Measurements from ENCODE around the gene SORCS2. TPM values are rescaled to one million over a fixed set of nuclear protein-coding genes. Genes with fewer than 3 reads are reported as not detected.

SORCS2 gene
- polyA plus RNA-seq, 1 donor (not counting 4 experiments of a cell fraction or from before 2014, with no cell fraction given), result 0.09 TPM

DNA sequence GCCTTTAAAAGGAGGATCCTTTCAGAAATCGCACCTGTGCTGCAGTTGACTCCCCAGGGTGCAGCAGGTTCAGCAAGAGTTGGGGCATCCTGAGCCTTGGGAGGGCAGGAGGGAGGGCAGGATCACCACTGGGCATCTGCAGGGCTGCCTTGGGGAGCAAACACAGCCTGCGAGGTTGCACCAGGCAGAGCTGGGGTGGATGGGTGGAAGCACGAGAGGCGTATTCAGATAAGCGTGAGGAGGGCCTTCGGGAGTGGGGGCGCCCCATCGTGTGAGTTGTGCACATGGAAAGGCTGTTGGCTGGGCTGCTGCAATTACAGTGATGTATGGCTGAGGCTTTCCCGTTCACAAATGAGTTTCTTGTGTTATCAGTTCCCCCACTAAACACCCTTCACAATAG is 186.8 kb downstream of the SORCS2 start:
- DNase-seq (ENCODE audit: low read depth, low spot score) (no peak), FAIRE-seq (no peak)
- Histone ChIP-seq H3K4me2 (ENCODE audit: control insufficient read depth, extremely low read depth, insufficient read depth, low read depth, low read length) (no peak overlapping the region), H3K79me2 (ENCODE audit: control insufficient read depth, insufficient read depth, low read length) (no peaks in the 10 kb centered on the region), H3K27ac (ENCODE audit: control insufficient read depth, insufficient read depth, low read length) (no peak overlapping the region), H4K20me1 (ENCODE audit: control insufficient read depth, extremely low read depth, insufficient read depth, low read length) (no peaks in the 10 kb centered on the region), H3K4me3 (ENCODE audit: control insufficient read depth in 2 of 3, extremely low read depth in 1 of 3, insufficient read depth in 2 of 3, low read depth in 1 of 3, low read length in 3 of 3) (no peak overlapping the region), H3K9ac (ENCODE audit: control insufficient read depth, extremely low read depth, insufficient read depth, low read length) (no peak overlapping the region), H3K9me1 (ENCODE audit: control insufficient read depth, extremely low read depth, insufficient read depth, low read length) (no peaks in the 10 kb centered on the region), H3K4me1 (ENCODE audit: control insufficient read depth, extremely low read depth, insufficient read depth, low read length) (no peaks in the 10 kb centered on the region), H3K36me3 (ENCODE audit: control insufficient read depth in 2 of 2, extremely low read depth in 1 of 2, insufficient read depth in 2 of 2, low read length in 2 of 2) (no peaks in the 10 kb centered on the region), H2AFZ (ENCODE audit: control insufficient read depth, low read length) (no peak overlapping the region), H3K27me3 (ENCODE audit: control insufficient read depth, extremely low read depth, insufficient read depth, low read length) (peaks cover 7% of the 10 kb centered on the region), H3K9me3 (ENCODE audit: control insufficient read depth, low read depth, low read length) (no peaks in the 10 kb centered on the region)
- TF ChIP-seq EZH2 (IDR thresholded peaks at IDR 0.05; ENCODE audit: low read length) (no peak), CTCF (optimal IDR thresholded peaks at IDR 0.05 in 1 of 3, IDR thresholded peaks at IDR 0.05 in 1 of 3, conservative IDR thresholded peaks at IDR 0.05 in 1 of 3; ENCODE audit: extremely low read depth in 1 of 3, insufficient read depth in 2 of 3, low read length in 3 of 3) (no peak)
- dilution Hi-C loops (cut with MboI; ENCODE audit: extremely low pct_ligation_motif_present, low sequenced_read_pairs), result no loop called here

GRCh38 chr4:7379719-7380118 is 187.4 kb downstream of the SORCS2 start:
- H3K36me3 ChIP-seq (ENCODE audit: control insufficient read depth in 2 of 2, extremely low read depth in 1 of 2, insufficient read depth in 2 of 2, low read length in 2 of 2), result no peaks in the 10 kb centered on the region
- dilution Hi-C loops (cut with MboI; ENCODE audit: extremely low pct_ligation_motif_present, low sequenced_read_pairs), result no loop called here

More at GRCh38 chr4:7379719-7380118, 187.4 kb downstream of the SORCS2 start:
- FAIRE-seq (no peak), DNase-seq (ENCODE audit: low read depth, low spot score) (no peak)
- Histone ChIP-seq H3K4me2 (ENCODE audit: control insufficient read depth, extremely low read depth, insufficient read depth, low read depth, low read length) (no peak overlapping the region), H3K4me1 (ENCODE audit: control insufficient read depth, extremely low read depth, insufficient read depth, low read length) (no peaks in the 10 kb centered on the region), H3K4me3 (ENCODE audit: control insufficient read depth in 2 of 3, extremely low read depth in 1 of 3, insufficient read depth in 2 of 3, low read depth in 1 of 3, low read length in 3 of 3) (no peak overlapping the region), H3K79me2 (ENCODE audit: control insufficient read depth, insufficient read depth, low read length) (no peaks in the 10 kb centered on the region), H2AFZ (ENCODE audit: control insufficient read depth, low read length) (no peak overlapping the region), H3K9me3 (ENCODE audit: control insufficient read depth, low read depth, low read length) (no peaks in the 10 kb centered on the region), H3K27ac (ENCODE audit: control insufficient read depth, insufficient read depth, low read length) (no peak overlapping the region), H3K27me3 (ENCODE audit: control insufficient read depth, extremely low read depth, insufficient read depth, low read length) (peaks cover 8% of the 10 kb centered on the region), H3K9ac (ENCODE audit: control insufficient read depth, extremely low read depth, insufficient read depth, low read length) (no peak overlapping the region), H4K20me1 (ENCODE audit: control insufficient read depth, extremely low read depth, insufficient read depth, low read length) (no peaks in the 10 kb centered on the region), H3K9me1 (ENCODE audit: control insufficient read depth, extremely low read depth, insufficient read depth, low read length) (no peaks in the 10 kb centered on the region)
- no peak for TF ChIP-seq CTCF (optimal IDR thresholded peaks at IDR 0.05 in 1 of 3, IDR thresholded peaks at IDR 0.05 in 1 of 3, conservative IDR thresholded peaks at IDR 0.05 in 1 of 3; ENCODE audit: extremely low read depth in 1 of 3, insufficient read depth in 2 of 3, low read length in 3 of 3)
- no peak for TF ChIP-seq EZH2 (IDR thresholded peaks at IDR 0.05; ENCODE audit: low read length)

Measured in keratinocyte (primary cell).